ENCODE data around the gene NOP9. TPM values are rescaled to one million over a fixed set of nuclear protein-coding genes. Genes with fewer than 3 reads are reported as not detected.

Gene NOP9
- total RNA-seq, 1 donor from 2014 or later: 17.1 TPM

DNA sequence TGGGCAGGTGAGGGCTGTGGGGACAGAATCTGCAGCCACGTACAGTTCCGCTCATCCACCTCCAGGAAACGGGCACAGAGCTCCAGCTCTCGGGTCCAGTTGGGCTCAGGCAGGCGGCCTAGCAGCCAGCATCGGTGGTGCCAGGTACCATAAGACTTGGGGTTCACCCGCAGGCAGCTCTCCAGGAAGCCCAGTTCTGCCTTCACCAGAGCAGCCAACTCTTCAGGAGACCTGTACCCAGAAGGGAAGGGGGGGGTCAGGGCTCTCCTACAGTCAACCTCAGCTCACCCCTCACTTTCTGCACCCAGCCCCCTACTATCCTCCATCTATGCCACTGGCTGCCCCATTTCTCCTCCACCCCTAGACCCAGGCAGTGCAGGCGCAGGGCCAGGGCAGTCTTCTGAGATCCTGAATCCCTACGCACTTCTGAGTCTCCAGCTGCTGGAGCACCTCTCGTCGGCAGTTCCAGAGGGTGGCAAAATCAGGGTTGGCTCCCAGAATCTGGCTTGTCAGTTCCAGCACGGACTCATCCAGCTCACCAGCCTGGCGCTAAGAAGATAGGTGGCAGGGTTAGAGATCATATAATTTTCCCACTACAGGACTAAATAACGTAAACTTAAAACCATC lies 29.6 kb upstream of the NOP9 start:
- TF ChIP-seq CTCF (conservative IDR thresholded peaks at IDR 0.05; ENCODE audit: low read depth, low read length): no peak
- H3K4me3 ChIP-seq (ENCODE audit: low read depth, low read length): no peak overlapping the region
- DNase-seq (ENCODE audit: low read depth): no peak

GRCh38 chr14:24270537-24271133 lies 29.0 kb upstream of the NOP9 start:
- H3K4me3 ChIP-seq (ENCODE audit: low read depth, low read length): peak overlapping the region; percentile 89
- DNase-seq (ENCODE audit: low read depth): no peak
- TF ChIP-seq CTCF (conservative IDR thresholded peaks at IDR 0.05; ENCODE audit: low read depth, low read length): no peak

- DNase-seq (ENCODE audit: low read depth): no peak
- peak within 1 kb of the TSS; percentile 89 for H3K4me3 ChIP-seq (ENCODE audit: low read depth, low read length)
Observed at GRCh38 chr14:24271134-24271833, 28.4 kb upstream of the NOP9 start, which contains the start of gene RABGGTA. RABGGTA (minus strand) TSS chr14:24271597; CDS start chr14:24271115, 482 bp downstream.

GRCh38 chr14:24271834-24272263 lies 27.8 kb upstream of the NOP9 start:
- peak overlapping the region; percentile 89 for H3K4me3 ChIP-seq (ENCODE audit: low read depth, low read length)
- no peak for TF ChIP-seq CTCF (conservative IDR thresholded peaks at IDR 0.05; ENCODE audit: low read depth, low read length)
- DNase-seq (ENCODE audit: low read depth): no peak

More at GRCh38 chr14:24271134-24271833, 28.4 kb upstream of the NOP9 start, which contains the start of gene RABGGTA:
- peak; percentile 57 for TF ChIP-seq CTCF (conservative IDR thresholded peaks at IDR 0.05; ENCODE audit: low read depth, low read length)

- no peak for TF ChIP-seq CTCF (conservative IDR thresholded peaks at IDR 0.05; ENCODE audit: low read depth, low read length)
- DNase-seq (ENCODE audit: low read depth): no peak
- H3K4me3 ChIP-seq (ENCODE audit: low read depth, low read length): no peak overlapping the region
Observed at GRCh38 chr14:24272467-24272866, 27.2 kb upstream of the NOP9 start.

GRCh38 chr14:24273422-24273998 lies 26.1 kb upstream of the NOP9 start:
- no peak for DNase-seq (ENCODE audit: low read depth)
- peak; percentile 35 for TF ChIP-seq CTCF (conservative IDR thresholded peaks at IDR 0.05; ENCODE audit: low read depth, low read length)
- no peak overlapping the region for H3K4me3 ChIP-seq (ENCODE audit: low read depth, low read length)
